HepG2 (cell line): Measurements from ENCODE around the gene SRP72. TPM values are rescaled to one million over a fixed set of nuclear protein-coding genes. Genes with fewer than 3 reads are reported as not detected.

ENCODE experiments used
- FOXK1 ChIP-seq: sonication (generic); formaldehyde crosslinking; IDR thresholded peaks from 2 replicates; pipeline ENCODE4 v1.4.0; 2020; ENCODE audit warnings: low read depth, missing genetic modification reagents, borderline replicate concordance
- GZF1 ChIP-seq: sonication (generic); formaldehyde crosslinking; IDR thresholded peaks from 2 replicates; pipeline ENCODE4 v1.5.1; 2020; ENCODE audit warnings: mild to moderate bottlenecking, missing genetic modification reagents
- HIVEP1 ChIP-seq: sonication (generic); formaldehyde crosslinking; IDR thresholded peaks from 2 replicates; pipeline ENCODE4 v1.4.0; 2020; ENCODE audit warnings: mild to moderate bottlenecking, missing genetic modification reagents
- HNRNPH1 ChIP-seq: fragments of 200-400 bp; formaldehyde crosslinking; optimal IDR thresholded peaks from 2 replicates; pipeline ENCODE3; 2017; ENCODE audit warnings: mild to moderate bottlenecking, low read depth, low read length
- HNRNPLL ChIP-seq: fragments of 200-400 bp; formaldehyde crosslinking; IDR thresholded peaks from 2 replicates; pipeline ENCODE4 v1.6.1; 2017; ENCODE audit warnings: mild to moderate bottlenecking, low read depth, low read length; ENCODE audit not compliant: poor library complexity, severe bottlenecking
- MBNL3 ChIP-seq: fragments of 250-450 bp; sonication (Bioruptor Pico); conservative IDR thresholded peaks from 2 replicates; pipeline ENCODE4 v1.8.0; 2022; ENCODE audit warnings: mild to moderate bottlenecking, inconsistent platforms
- MED8 ChIP-seq: sonication (generic); formaldehyde crosslinking; IDR thresholded peaks from 2 replicates; pipeline ENCODE4 v1.8.1; 2023; ENCODE audit warnings: mild to moderate bottlenecking, missing genetic modification reagents; ENCODE audit not compliant: insufficient replicate concordance
- NR2F6 ChIP-seq, 2 experiments: IDR thresholded peaks; 2 replicates each; pipeline ENCODE4 v1.6.1; 2016; ENCODE audit warnings: antibody characterized with exemption in 1 of 2, mild to moderate bottlenecking in 1 of 2
- REPIN1 ChIP-seq: sonication (generic); formaldehyde crosslinking; IDR thresholded peaks from 2 replicates; pipeline ENCODE4 v1.8.0; 2022; ENCODE audit warnings: missing genetic modification reagents, low read depth, mild to moderate bottlenecking, borderline replicate concordance
- SAP130 ChIP-seq: IDR thresholded peaks from 2 replicates; pipeline ENCODE4 v1.6.1; 2016; ENCODE audit warnings: low read depth
- SPEN ChIP-seq: sonication (generic); formaldehyde crosslinking; IDR thresholded peaks from 2 replicates; pipeline ENCODE4 v1.5.1; 2020; ENCODE audit warnings: low read depth, mild to moderate bottlenecking, missing genetic modification reagents
- TFE3 ChIP-seq: IDR thresholded peaks from 2 replicates; pipeline ENCODE4 v1.6.1; 2016
- THYN1 ChIP-seq: sonication (generic); formaldehyde crosslinking; IDR thresholded peaks from 2 replicates; pipeline ENCODE4 v1.8.1; 2023; ENCODE audit warnings: low read depth, mild to moderate bottlenecking, moderate library complexity, missing genetic modification reagents, borderline replicate concordance
- ZNF281 ChIP-seq: sonication (generic); formaldehyde crosslinking; IDR thresholded peaks from 2 replicates; pipeline ENCODE4 v1.4.0; 2020; ENCODE audit warnings: missing genetic modification reagents, borderline replicate concordance
- ZNF446 ChIP-seq: sonication (generic); formaldehyde crosslinking; IDR thresholded peaks from 2 replicates; pipeline ENCODE4 v1.5.0; 2020; ENCODE audit warnings: mild to moderate bottlenecking, missing genetic modification reagents
- ZNF468 ChIP-seq: sonication (generic); formaldehyde crosslinking; IDR thresholded peaks from 2 replicates; pipeline ENCODE4 v1.8.0; 2022; ENCODE audit warnings: mild to moderate bottlenecking, moderate library complexity, missing genetic modification reagents
- ZNF549 ChIP-seq: sonication (generic); formaldehyde crosslinking; IDR thresholded peaks from 2 replicates; pipeline ENCODE4 v1.5.0; 2020; ENCODE audit warnings: missing genetic modification reagents
- ZNF850 ChIP-seq: sonication (generic); formaldehyde crosslinking; conservative IDR thresholded peaks from 2 replicates; pipeline ENCODE4 v1.9.0; 2021; ENCODE audit warnings: mild to moderate bottlenecking, missing genetic modification reagents
- polyA plus RNA-seq, 8 experiments: library from polyadenylated mRNA; depleted of rRNA in 3 of 8; stranded (reverse) in 7 of 8; unstranded in 1 of 8; fragments of >200 nt; fragmentation: Illumina TruSeq in 4 of 8; extraction: Trizol in 4 of 8; gene quantifications; 2 replicates each; pipeline versions ENCODE4 v1.2.1 to v1.2.3, GENCODE V29; 2011 to 2016; ENCODE audit warnings: low read depth in 4 of 8, missing spikeins in 1 of 8, mixed read lengths in 1 of 8; ENCODE audit not compliant: insufficient read depth in 1 of 8
- total RNA-seq, 5 experiments: library from RNA; depleted of rRNA; stranded (reverse); fragments of >200 nt; fragmentation: Illumina TruSeq; extraction: Trizol; gene quantifications; 2 replicates each; pipeline ENCODE4 v1.2.3, GENCODE V29; 2016; ENCODE audit warnings: low read depth in 1 of 5
- TF ChIP-seq, protein P1 (sequence below): sonication (generic); formaldehyde crosslinking; IDR thresholded peaks from 2 replicates; pipeline ENCODE4 v1.4.0; 2020; ENCODE audit warnings: missing genetic modification reagents
- TF ChIP-seq, protein P2 (sequence below): sonication (generic); formaldehyde crosslinking; IDR thresholded peaks from 2 replicates; pipeline ENCODE4 v1.8.1; 2023; ENCODE audit warnings: mild to moderate bottlenecking, missing genetic modification reagents

SRP72 gene
- total and polyA plus RNA-seq, 2 of the 13 experiments (the other 11 are each of a cell fraction or from before 2014, with no cell fraction given): 64.9 to 75.6 TPM

GRCh38 chr4:56544573-56545131 lies 77.2 kb downstream of the SRP72 start (continued):
- TF ChIP-seq TFE3 (CRISPR knock-in tag): peak; percentile 61
- TF ChIP-seq THYN1 (CRISPR knock-in tag): no peak
- no peak for TF ChIP-seq ZNF468
- TF ChIP-seq REPIN1 (CRISPR knock-in tag): peak; percentile 75; the same call in 1 of the 2 replicates
- TF ChIP-seq ZNF446 (CRISPR knock-in tag): no peak
- peak; percentile 26; the same call in 1 of the 2 replicates for TF ChIP-seq ZNF281 (CRISPR knock-in tag)
- TF ChIP-seq FOXK1 (CRISPR knock-in tag): peak; percentile 59; the same call in 1 of the 2 replicates
- peak; percentile 88 for TF ChIP-seq SPEN (CRISPR knock-in tag)
- TF ChIP-seq ZNF549 (CRISPR knock-in tag): no peak
- no peak for TF ChIP-seq MED8
- peak; percentile 47; the same call in 1 of the 2 replicates for TF ChIP-seq HIVEP1 (CRISPR knock-in tag)
- TF ChIP-seq, protein P1, sequence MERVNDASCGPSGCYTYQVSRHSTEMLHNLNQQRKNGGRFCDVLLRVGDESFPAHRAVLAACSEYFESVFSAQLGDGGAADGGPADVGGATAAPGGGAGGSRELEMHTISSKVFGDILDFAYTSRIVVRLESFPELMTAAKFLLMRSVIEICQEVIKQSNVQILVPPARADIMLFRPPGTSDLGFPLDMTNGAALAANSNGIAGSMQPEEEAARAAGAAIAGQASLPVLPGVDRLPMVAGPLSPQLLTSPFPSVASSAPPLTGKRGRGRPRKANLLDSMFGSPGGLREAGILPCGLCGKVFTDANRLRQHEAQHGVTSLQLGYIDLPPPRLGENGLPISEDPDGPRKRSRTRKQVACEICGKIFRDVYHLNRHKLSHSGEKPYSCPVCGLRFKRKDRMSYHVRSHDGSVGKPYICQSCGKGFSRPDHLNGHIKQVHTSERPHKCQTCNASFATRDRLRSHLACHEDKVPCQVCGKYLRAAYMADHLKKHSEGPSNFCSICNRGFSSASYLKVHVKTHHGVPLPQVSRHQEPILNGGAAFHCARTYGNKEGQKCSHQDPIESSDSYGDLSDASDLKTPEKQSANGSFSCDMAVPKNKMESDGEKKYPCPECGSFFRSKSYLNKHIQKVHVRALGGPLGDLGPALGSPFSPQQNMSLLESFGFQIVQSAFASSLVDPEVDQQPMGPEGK (CRISPR knock-in tag): peak; percentile 51
- peak; percentile 80 for TF ChIP-seq SAP130 (CRISPR knock-in tag)
- TF ChIP-seq, protein P2, sequence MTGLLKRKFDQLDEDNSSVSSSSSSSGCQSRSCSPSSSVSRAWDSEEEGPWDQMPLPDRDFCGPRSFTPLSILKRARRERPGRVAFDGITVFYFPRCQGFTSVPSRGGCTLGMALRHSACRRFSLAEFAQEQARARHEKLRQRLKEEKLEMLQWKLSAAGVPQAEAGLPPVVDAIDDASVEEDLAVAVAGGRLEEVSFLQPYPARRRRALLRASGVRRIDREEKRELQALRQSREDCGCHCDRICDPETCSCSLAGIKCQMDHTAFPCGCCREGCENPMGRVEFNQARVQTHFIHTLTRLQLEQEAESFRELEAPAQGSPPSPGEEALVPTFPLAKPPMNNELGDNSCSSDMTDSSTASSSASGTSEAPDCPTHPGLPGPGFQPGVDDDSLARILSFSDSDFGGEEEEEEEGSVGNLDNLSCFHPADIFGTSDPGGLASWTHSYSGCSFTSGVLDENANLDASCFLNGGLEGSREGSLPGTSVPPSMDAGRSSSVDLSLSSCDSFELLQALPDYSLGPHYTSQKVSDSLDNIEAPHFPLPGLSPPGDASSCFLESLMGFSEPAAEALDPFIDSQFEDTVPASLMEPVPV (CRISPR knock-in tag): no peak
- no peak for TF ChIP-seq NR2F6 (IDR thresholded peaks at IDR 0.05)
- peak; percentile 25; the same call in 1 of the 2 replicates for TF ChIP-seq NR2F6 (CRISPR knock-in tag; IDR thresholded peaks at IDR 0.05)
- no peak for TF ChIP-seq ZNF850 (CRISPR knock-in tag)
- TF ChIP-seq GZF1: peak; percentile 81; the same call in 1 of the 2 replicates
- no peak for TF ChIP-seq HNRNPH1
- TF ChIP-seq MBNL3 (CRISPR knock-in tag): no peak
- peak; percentile 77 for TF ChIP-seq HNRNPLL
